H9 (cell line): ENCODE results near the gene HS6ST1. TPM values are rescaled to one million over a fixed set of nuclear protein-coding genes. Genes with fewer than 3 reads are reported as not detected.

Experiments used
- DNase-seq: peaks from one replicate; pipeline ENCODE4 v3.0.0-alpha.2; 2017
- H2AFZ ChIP-seq: one replicate; pipeline ENCODE4 v1.6.1; 2013; ENCODE audit warnings: mild to moderate bottlenecking, low read length, control low read depth, moderate library complexity
- H2AK5ac ChIP-seq: 2 replicates; pipeline ENCODE4 v1.6.1; 2013; ENCODE audit warnings: low read length, control low read depth, mixed read lengths; ENCODE audit not compliant: insufficient read length
- H2BK120ac ChIP-seq: one replicate; pipeline ENCODE4 v1.6.1; 2013; ENCODE audit warnings: low read depth, mild to moderate bottlenecking, low read length, control low read depth, inconsistent platforms; ENCODE audit not compliant: poor library complexity, severe bottlenecking
- H2BK12ac ChIP-seq: 2 replicates; pipeline ENCODE4 v1.6.1; 2013; ENCODE audit warnings: low read length, control low read depth, mixed read lengths, low read depth; ENCODE audit not compliant: insufficient read length
- H2BK15ac ChIP-seq: 2 replicates; pipeline ENCODE4 v1.6.1; 2013; ENCODE audit warnings: low read depth, low read length, control low read depth
- H2BK20ac ChIP-seq: one replicate; pipeline ENCODE4 v1.6.1; 2013; ENCODE audit warnings: low read depth, mild to moderate bottlenecking, low read length, control low read depth, inconsistent platforms; ENCODE audit not compliant: poor library complexity, severe bottlenecking
- H2BK5ac ChIP-seq: 2 replicates; pipeline ENCODE4 v1.6.1; 2013; ENCODE audit warnings: low read length, control low read depth, mixed read lengths; ENCODE audit not compliant: insufficient read length
- H3K14ac ChIP-seq: 2 replicates; pipeline ENCODE4 v1.6.1; 2013; ENCODE audit warnings: low read length, control low read depth; ENCODE audit not compliant: insufficient read depth
- H3K18ac ChIP-seq: 2 replicates; pipeline ENCODE4 v1.6.1; 2013; ENCODE audit warnings: low read depth, mild to moderate bottlenecking, mixed read lengths, low read length, control low read depth; ENCODE audit not compliant: insufficient read length
- H3K23ac ChIP-seq: 2 replicates; pipeline ENCODE4 v1.6.1; 2013; ENCODE audit warnings: low read length, control low read depth, mixed read lengths, low read depth; ENCODE audit not compliant: insufficient read length
- H3K23me2 ChIP-seq: 2 replicates; pipeline ENCODE4 v1.6.1; 2013; ENCODE audit warnings: low read depth, mild to moderate bottlenecking, mixed read lengths, low read length, control low read depth; ENCODE audit not compliant: insufficient read length, poor library complexity, severe bottlenecking
- H3K27ac ChIP-seq: 2 replicates; pipeline ENCODE4 v1.5.1; 2013; ENCODE audit warnings: low read length, control low read depth, mixed read lengths, low read depth; ENCODE audit not compliant: insufficient read length
- H3K27me3 ChIP-seq: 2 replicates; pipeline ENCODE4 v1.6.1; 2013; ENCODE audit warnings: low read length, control low read depth, inconsistent platforms; ENCODE audit not compliant: insufficient read depth
- H3K4ac ChIP-seq: 2 replicates; pipeline ENCODE4 v1.6.1; 2013; ENCODE audit warnings: low read depth, mild to moderate bottlenecking, control low read depth, inconsistent platforms, low read length, moderate library complexity
- H3K4me1 ChIP-seq: 2 replicates; pipeline ENCODE4 v1.6.1; 2013; ENCODE audit warnings: low read length, control low read depth, inconsistent platforms; ENCODE audit not compliant: insufficient read depth
- H3K4me2 ChIP-seq: 2 replicates; pipeline ENCODE4 v1.6.1; 2013; ENCODE audit warnings: low read length, control low read depth, mixed read lengths; ENCODE audit not compliant: insufficient read length, insufficient read depth
- H3K56ac ChIP-seq: 2 replicates; pipeline ENCODE4 v1.6.1; 2013; ENCODE audit warnings: low read depth, mild to moderate bottlenecking, mixed read lengths, low read length, control low read depth; ENCODE audit not compliant: insufficient read length
- H3K79me1 ChIP-seq: 2 replicates; pipeline ENCODE4 v1.6.1; 2013; ENCODE audit warnings: low read depth, mild to moderate bottlenecking, moderate library complexity, low read length, control low read depth, inconsistent platforms; ENCODE audit not compliant: insufficient read depth, poor library complexity, severe bottlenecking
- H3K79me2 ChIP-seq: 2 replicates; pipeline ENCODE4 v1.6.1; 2013; ENCODE audit warnings: low read length, control low read depth, inconsistent platforms; ENCODE audit not compliant: insufficient read depth
- H3K9ac ChIP-seq: 2 replicates; pipeline ENCODE4 v1.6.1; 2013; ENCODE audit warnings: low read length, control low read depth, mixed read lengths; ENCODE audit not compliant: insufficient read length; ENCODE audit errors: extremely low read depth
- H3K9me3 ChIP-seq: one replicate; pipeline ENCODE4 v1.6.1; 2013; ENCODE audit warnings: low read depth, low read length, inconsistent platforms; ENCODE audit not compliant: control insufficient read depth
- H3T11ph ChIP-seq: one replicate; pipeline ENCODE4 v1.6.1; 2013; ENCODE audit warnings: mild to moderate bottlenecking, low read length, control low read depth, inconsistent platforms
- H4K20me1 ChIP-seq: one replicate; pipeline ENCODE4 v1.6.1; 2013; ENCODE audit not compliant: control insufficient read depth, insufficient read length, insufficient read depth
- H4K5ac ChIP-seq: 2 replicates; pipeline ENCODE4 v1.6.1; 2013; ENCODE audit warnings: low read depth, mild to moderate bottlenecking, mixed read lengths, low read length, control low read depth; ENCODE audit not compliant: insufficient read length
- H4K8ac ChIP-seq: replicated peaks from 2 replicates; pipeline ENCODE4 v1.6.1; 2013; ENCODE audit warnings: low read length, control low read depth, mixed read lengths, low read depth; ENCODE audit not compliant: insufficient read length
- H4K91ac ChIP-seq: 2 replicates; pipeline ENCODE4 v1.6.1; 2013; ENCODE audit warnings: low read depth, mild to moderate bottlenecking, moderate library complexity, mixed read lengths, low read length, control low read depth; ENCODE audit not compliant: insufficient read length
- H3K27ac Mint-ChIP-seq, 3 experiments: 2 replicates in 2 of 3; 3 replicates in 1 of 3; pipeline ENCODE4 v1.8.0; 2020 to 2021; ENCODE audit warnings: mixed read lengths in 3 of 3, mild to moderate bottlenecking in 1 of 3, moderate library complexity in 1 of 3
- H3K27me3 Mint-ChIP-seq: 2 replicates; pipeline ENCODE4 v1.8.0; 2021; ENCODE audit warnings: low read depth, mild to moderate bottlenecking, moderate library complexity, mixed read lengths
- H3K36me3 Mint-ChIP-seq, 3 experiments: 2 replicates in 2 of 3; 3 replicates in 1 of 3; pipeline ENCODE4 v1.8.0; 2020 to 2021; ENCODE audit warnings: low read depth in 3 of 3, mixed read lengths in 3 of 3; ENCODE audit not compliant: insufficient read depth in 1 of 3
- H3K4me1 Mint-ChIP-seq, 2 experiments: 2 replicates each; pipeline ENCODE4 v1.8.0; 2020; ENCODE audit warnings: mixed read lengths in 2 of 2
- H3K4me3 Mint-ChIP-seq, 2 experiments: 2 replicates in 1 of 2; 3 replicates in 1 of 2; pipeline ENCODE4 v1.8.0; 2020 to 2021; ENCODE audit warnings: mild to moderate bottlenecking in 2 of 2, mixed read lengths in 2 of 2, moderate library complexity in 1 of 2
- H3K9me3 Mint-ChIP-seq, 2 experiments: 2 replicates in 1 of 2; 3 replicates in 1 of 2; pipeline ENCODE4 v1.8.0; 2020; ENCODE audit warnings: mild to moderate bottlenecking in 2 of 2, mixed read lengths in 2 of 2, moderate library complexity in 1 of 2
- WGBS: extraction: QIAGEN DNeasy Blood & Tissue Kit; methylation state at CpG from one replicate; pipeline ENCODE4 v1.1.7; 2013; ENCODE audit warnings: missing lambda C conversion rate, low lambda C conversion rate, mixed read lengths; ENCODE audit not compliant: insufficient read length; ENCODE audit errors: extremely low coverage; 5-methylcytosine and 5-hydroxymethylcytosine counted together
- total RNA-seq: library from RNA; stranded (reverse); gene quantifications from 2 replicates; pipeline ENCODE4 v1.2.1, GENCODE V29; 2021
- TF ChIP-seq, protein P1 (sequence below): fragments of 200-600 bp; sonication (generic); conservative IDR thresholded peaks from 3 replicates; pipeline ENCODE4 v1.8.0; 2021; ENCODE audit warnings: antibody characterized with exemption, mild to moderate bottlenecking

The HS6ST1 gene
- total RNA-seq, 1 experiment from 2014 or later: 60.2 TPM

DNA sequence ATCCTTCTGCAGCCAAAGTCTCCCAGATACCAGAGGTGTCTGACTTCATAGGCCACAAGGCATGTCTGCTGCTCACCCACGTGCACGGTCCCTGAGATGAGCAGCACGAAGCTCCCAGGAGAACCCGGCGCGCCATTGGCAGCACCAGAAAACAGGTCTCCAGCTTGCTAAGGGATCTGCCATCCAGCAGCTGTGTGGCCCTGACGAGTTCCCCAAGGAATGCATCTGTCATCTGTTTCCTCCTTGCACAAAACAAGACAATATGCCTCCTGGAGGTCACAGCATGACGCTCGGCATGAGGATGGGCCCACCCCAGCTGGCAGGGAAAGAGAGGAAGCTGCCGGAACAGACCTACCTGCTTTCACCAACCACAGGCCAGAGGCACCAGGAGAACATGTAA is 29.2 kb downstream of the HS6ST1 start:
- Mint-ChIP-seq H3K27ac (peak overlapping the region in 2 of 3 experiments; percentile 5 to 90; a peak in 3 of 7 replicates), H3K4me1 (peaks cover 31 to 49% of the 10 kb centered on the region in 2 experiments), H3K4me3 (peak overlapping the region in 1 of 2 experiments; percentile 38; a peak in 1 of 5 replicates), H3K27me3 (no peaks in the 10 kb centered on the region), H3K36me3 (peaks cover 8 to 14% (median 8%) of the 10 kb centered on the region in 3 experiments; a peak in 6 of 7 replicates), H3K9me3 (no peaks in the 10 kb centered on the region)
- Histone ChIP-seq H3K23me2 (no peaks in the 10 kb centered on the region), H2AFZ (no peak overlapping the region), H4K8ac (no peak overlapping the region), H3T11ph (no peak overlapping the region), H2BK5ac (no peak overlapping the region), H3K14ac (no peak overlapping the region; the same call in 1 of the 2 replicates), H3K4me2 (peak overlapping the region; percentile 23), H3K79me1 (peaks cover 14% of the 10 kb centered on the region), H4K20me1 (no peaks in the 10 kb centered on the region), H3K9me3 (no peaks in the 10 kb centered on the region), H3K4me1 (peaks cover 18% of the 10 kb centered on the region; the same call in 1 of the 2 replicates), H3K27ac (no peak overlapping the region), H2BK20ac (no peak overlapping the region), H2BK120ac (no peak overlapping the region), H3K4ac (no peak overlapping the region), H2BK15ac (no peak overlapping the region), H3K27me3 (no peaks in the 10 kb centered on the region), H3K56ac (no peak overlapping the region), H3K18ac (no peak overlapping the region), H3K9ac (no peak overlapping the region), H3K23ac (no peak overlapping the region), H2AK5ac (no peak overlapping the region), H3K79me2 (peaks cover 14% of the 10 kb centered on the region; the same call in 1 of the 2 replicates), H4K5ac (no peak overlapping the region), H4K91ac (no peak overlapping the region), H2BK12ac (no peak overlapping the region)
- WGBS: no CpG with 5 or more reads among the region's 10 CpGs
- TF ChIP-seq, protein P1, sequence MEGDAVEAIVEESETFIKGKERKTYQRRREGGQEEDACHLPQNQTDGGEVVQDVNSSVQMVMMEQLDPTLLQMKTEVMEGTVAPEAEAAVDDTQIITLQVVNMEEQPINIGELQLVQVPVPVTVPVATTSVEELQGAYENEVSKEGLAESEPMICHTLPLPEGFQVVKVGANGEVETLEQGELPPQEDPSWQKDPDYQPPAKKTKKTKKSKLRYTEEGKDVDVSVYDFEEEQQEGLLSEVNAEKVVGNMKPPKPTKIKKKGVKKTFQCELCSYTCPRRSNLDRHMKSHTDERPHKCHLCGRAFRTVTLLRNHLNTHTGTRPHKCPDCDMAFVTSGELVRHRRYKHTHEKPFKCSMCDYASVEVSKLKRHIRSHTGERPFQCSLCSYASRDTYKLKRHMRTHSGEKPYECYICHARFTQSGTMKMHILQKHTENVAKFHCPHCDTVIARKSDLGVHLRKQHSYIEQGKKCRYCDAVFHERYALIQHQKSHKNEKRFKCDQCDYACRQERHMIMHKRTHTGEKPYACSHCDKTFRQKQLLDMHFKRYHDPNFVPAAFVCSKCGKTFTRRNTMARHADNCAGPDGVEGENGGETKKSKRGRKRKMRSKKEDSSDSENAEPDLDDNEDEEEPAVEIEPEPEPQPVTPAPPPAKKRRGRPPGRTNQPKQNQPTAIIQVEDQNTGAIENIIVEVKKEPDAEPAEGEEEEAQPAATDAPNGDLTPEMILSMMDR: no peak
- DNase-seq: peak; percentile 63
